Chondrocyte (in vitro differentiated cells): ENCODE results near the gene ZC3H18. TPM values are rescaled to one million over a fixed set of nuclear protein-coding genes. Genes with fewer than 3 reads are reported as not detected.

Experiments
- DNase-seq: peaks from one replicate; pipeline ENCODE4 v3.0.0; 2021; ENCODE audit warnings: mixed read lengths, low spot score
- H3K27ac Mint-ChIP-seq: one replicate; pipeline ENCODE4 v1.8.0; 2021; ENCODE audit warnings: mild to moderate bottlenecking, moderate library complexity, mixed read lengths; ENCODE audit not compliant: unreplicated experiment
- H3K27me3 Mint-ChIP-seq: 2 replicates; pipeline ENCODE4 v1.8.0; 2021; ENCODE audit warnings: low read depth, mixed read lengths
- H3K36me3 Mint-ChIP-seq: 2 replicates; pipeline ENCODE4 v1.8.0; 2021; ENCODE audit warnings: low read depth, mixed read lengths
- H3K4me1 Mint-ChIP-seq: 2 replicates; pipeline ENCODE4 v1.8.0; 2021; ENCODE audit warnings: low read depth, mild to moderate bottlenecking, mixed read lengths
- H3K4me3 Mint-ChIP-seq: one replicate; pipeline ENCODE4 v1.8.0; 2021; ENCODE audit warnings: mild to moderate bottlenecking, moderate library complexity, mixed read lengths; ENCODE audit not compliant: unreplicated experiment
- H3K9me3 Mint-ChIP-seq: 2 replicates; pipeline ENCODE4 v1.8.0; 2021; ENCODE audit warnings: low read depth, mixed read lengths
- CTCF ChIP-seq: fragments of 200-600 bp; sonication (generic); IDR thresholded peaks from 2 replicates; pipeline ENCODE4 v1.5.0; 2021; ENCODE audit warnings: antibody characterized with exemption, mild to moderate bottlenecking, moderate library complexity
- total RNA-seq: library from RNA; stranded (reverse); gene quantifications from 3 replicates; pipeline ENCODE4 v1.2.1, GENCODE V29; 2021

ZC3H18 gene
- total RNA-seq, 1 donor from 2014 or later: 36.7 TPM

GRCh38 chr16:88656291-88656980, 86.2 kb downstream of the ZC3H18 start:
- H3K36me3 Mint-ChIP-seq: peaks cover 6% of the 10 kb centered on the region
- no peak overlapping the region for H3K4me3 Mint-ChIP-seq
- H3K27me3 Mint-ChIP-seq: no peaks in the 10 kb centered on the region
- H3K4me1 Mint-ChIP-seq: peaks cover 7% of the 10 kb centered on the region
- no peak for TF ChIP-seq CTCF
- H3K27ac Mint-ChIP-seq: no peak overlapping the region
- H3K9me3 Mint-ChIP-seq: no peaks in the 10 kb centered on the region
- no peak for DNase-seq

GRCh38 chr16:88657371-88657770, 87.2 kb downstream of the ZC3H18 start:
- peaks cover 6% of the 10 kb centered on the region for H3K36me3 Mint-ChIP-seq
- H3K9me3 Mint-ChIP-seq: no peaks in the 10 kb centered on the region
- no peaks in the 10 kb centered on the region for H3K27me3 Mint-ChIP-seq
- no peak for DNase-seq
- no peak overlapping the region for H3K4me3 Mint-ChIP-seq
- H3K27ac Mint-ChIP-seq: no peak overlapping the region
- no peak for TF ChIP-seq CTCF
- peaks cover 12% of the 10 kb centered on the region for H3K4me1 Mint-ChIP-seq

- Mint-ChIP-seq H3K27ac (no peak overlapping the region), H3K36me3 (peaks cover 5% of the 10 kb centered on the region), H3K9me3 (no peaks in the 10 kb centered on the region), H3K27me3 (no peaks in the 10 kb centered on the region), H3K4me1 (peaks cover 12% of the 10 kb centered on the region), H3K4me3 (no peak overlapping the region)
- DNase-seq: no peak
- no peak for TF ChIP-seq CTCF
Measured at GRCh38 chr16:88658714-88659113, 88.5 kb downstream of the ZC3H18 start.

GRCh38 chr16:88659160-88659559, 89.0 kb downstream of the ZC3H18 start:
- H3K27ac Mint-ChIP-seq: no peak overlapping the region
- H3K4me1 Mint-ChIP-seq: peaks cover 16% of the 10 kb centered on the region
- H3K27me3 Mint-ChIP-seq: no peaks in the 10 kb centered on the region
- H3K9me3 Mint-ChIP-seq: no peaks in the 10 kb centered on the region
- DNase-seq: no peak
- H3K36me3 Mint-ChIP-seq: peaks cover 5% of the 10 kb centered on the region
- TF ChIP-seq CTCF: no peak
- H3K4me3 Mint-ChIP-seq: no peak overlapping the region

- no peaks in the 10 kb centered on the region for H3K9me3 Mint-ChIP-seq
- no peaks in the 10 kb centered on the region for H3K36me3 Mint-ChIP-seq
- no peak for DNase-seq
- peak overlapping the region; percentile 40 for H3K4me3 Mint-ChIP-seq
- peaks cover 16% of the 10 kb centered on the region for H3K4me1 Mint-ChIP-seq
- no peaks in the 10 kb centered on the region for H3K27me3 Mint-ChIP-seq
- peak overlapping the region; percentile 6 for H3K27ac Mint-ChIP-seq
- TF ChIP-seq CTCF: no peak
Measured at GRCh38 chr16:88661468-88661867, 91.3 kb downstream of the ZC3H18 start.
